Measurements from ENCODE around the gene SDHB.

The SDHB gene

DNA sequence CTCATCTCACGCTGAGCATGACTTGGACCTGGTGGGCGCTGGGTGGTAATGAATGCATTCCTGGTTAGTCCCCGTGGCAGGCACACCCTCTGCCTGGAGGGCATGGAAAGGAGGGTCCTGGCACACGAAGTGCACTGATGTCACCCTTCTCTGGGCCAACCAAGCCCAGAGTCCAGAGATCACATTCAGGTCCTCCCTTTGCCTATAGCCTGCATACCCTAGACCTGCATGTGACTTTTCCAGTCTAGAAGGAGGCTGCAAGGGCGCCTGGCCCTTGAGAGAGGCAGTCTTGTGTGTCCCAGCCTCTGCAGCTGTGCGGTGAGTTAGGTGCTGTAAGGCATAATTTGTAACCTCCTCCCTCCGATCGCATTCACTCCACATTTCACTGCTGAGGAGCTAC is 43.3 kb upstream of the SDHB start:
- no peak overlapping the region for H3K27ac ChIP-seq
- TF ChIP-seq, protein P1, sequence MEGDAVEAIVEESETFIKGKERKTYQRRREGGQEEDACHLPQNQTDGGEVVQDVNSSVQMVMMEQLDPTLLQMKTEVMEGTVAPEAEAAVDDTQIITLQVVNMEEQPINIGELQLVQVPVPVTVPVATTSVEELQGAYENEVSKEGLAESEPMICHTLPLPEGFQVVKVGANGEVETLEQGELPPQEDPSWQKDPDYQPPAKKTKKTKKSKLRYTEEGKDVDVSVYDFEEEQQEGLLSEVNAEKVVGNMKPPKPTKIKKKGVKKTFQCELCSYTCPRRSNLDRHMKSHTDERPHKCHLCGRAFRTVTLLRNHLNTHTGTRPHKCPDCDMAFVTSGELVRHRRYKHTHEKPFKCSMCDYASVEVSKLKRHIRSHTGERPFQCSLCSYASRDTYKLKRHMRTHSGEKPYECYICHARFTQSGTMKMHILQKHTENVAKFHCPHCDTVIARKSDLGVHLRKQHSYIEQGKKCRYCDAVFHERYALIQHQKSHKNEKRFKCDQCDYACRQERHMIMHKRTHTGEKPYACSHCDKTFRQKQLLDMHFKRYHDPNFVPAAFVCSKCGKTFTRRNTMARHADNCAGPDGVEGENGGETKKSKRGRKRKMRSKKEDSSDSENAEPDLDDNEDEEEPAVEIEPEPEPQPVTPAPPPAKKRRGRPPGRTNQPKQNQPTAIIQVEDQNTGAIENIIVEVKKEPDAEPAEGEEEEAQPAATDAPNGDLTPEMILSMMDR (conservative IDR thresholded peaks at IDR 0.05): no peak

DNA sequence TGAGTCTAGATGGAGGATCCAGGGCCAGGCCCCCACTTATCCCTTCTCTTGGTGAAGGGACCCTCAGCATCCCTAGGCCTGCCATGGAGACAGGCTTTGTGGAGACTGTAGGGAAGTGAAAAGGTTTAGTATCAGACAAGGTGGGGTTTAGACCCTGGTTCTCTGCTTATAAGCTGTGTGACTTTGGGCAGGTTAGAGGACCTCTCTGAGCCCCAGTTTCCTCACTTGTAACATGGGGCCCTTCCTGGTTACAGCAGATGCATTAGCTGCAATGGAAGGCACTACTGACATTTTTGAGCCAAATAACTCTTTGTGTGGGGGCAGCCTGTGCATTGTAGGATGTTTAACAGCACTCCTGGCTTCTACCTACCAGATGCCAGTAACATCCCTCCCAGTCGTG is 42.8 kb upstream of the SDHB start:
- H3K27ac ChIP-seq: no peak overlapping the region
- TF ChIP-seq, protein P1 (conservative IDR thresholded peaks at IDR 0.05): no peak

DNA sequence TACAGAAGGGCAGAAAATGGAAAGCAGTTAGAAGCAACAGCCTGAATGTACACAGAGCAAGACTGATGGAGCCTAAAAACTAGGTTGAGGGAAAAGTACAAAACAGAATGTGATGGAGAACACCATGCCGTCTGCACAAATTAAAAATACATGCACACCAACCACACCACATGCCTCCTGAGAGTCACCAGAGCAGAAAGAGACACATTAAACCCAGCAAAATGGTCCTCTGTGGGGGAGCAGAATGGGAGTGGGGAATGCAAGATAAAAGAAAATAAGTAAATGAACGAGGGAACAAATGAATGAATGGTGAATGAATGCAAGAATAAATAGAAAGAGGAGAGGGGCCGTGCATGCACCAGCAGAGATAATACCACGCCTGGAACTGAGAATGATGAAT is 41.3 kb upstream of the SDHB start:
- TF ChIP-seq, protein P1 (conservative IDR thresholded peaks at IDR 0.05): no peak
- no peak overlapping the region for H3K27ac ChIP-seq

DNA sequence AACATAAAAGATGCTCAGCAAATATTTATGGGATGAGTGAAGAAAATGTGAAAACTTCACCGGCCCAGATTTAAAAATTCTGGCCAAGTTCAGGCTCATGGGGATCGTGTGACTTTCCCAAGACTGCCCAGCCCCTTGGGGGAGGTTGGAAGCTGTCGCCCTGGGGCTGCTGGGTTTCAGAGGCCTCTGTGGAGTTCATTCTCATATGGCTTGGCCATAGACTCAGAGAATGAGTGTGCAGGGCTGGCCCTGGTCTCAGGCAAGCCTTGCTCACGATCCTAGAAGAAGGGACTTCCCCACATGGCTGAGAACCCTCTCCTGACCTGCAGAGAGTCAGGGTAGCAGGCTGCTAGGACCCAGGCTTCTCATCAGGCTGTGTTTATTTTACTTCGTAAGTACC is 40.8 kb upstream of the SDHB start:
- no peak overlapping the region for H3K27ac ChIP-seq
- TF ChIP-seq, protein P1 (conservative IDR thresholded peaks at IDR 0.05): no peak

DNA sequence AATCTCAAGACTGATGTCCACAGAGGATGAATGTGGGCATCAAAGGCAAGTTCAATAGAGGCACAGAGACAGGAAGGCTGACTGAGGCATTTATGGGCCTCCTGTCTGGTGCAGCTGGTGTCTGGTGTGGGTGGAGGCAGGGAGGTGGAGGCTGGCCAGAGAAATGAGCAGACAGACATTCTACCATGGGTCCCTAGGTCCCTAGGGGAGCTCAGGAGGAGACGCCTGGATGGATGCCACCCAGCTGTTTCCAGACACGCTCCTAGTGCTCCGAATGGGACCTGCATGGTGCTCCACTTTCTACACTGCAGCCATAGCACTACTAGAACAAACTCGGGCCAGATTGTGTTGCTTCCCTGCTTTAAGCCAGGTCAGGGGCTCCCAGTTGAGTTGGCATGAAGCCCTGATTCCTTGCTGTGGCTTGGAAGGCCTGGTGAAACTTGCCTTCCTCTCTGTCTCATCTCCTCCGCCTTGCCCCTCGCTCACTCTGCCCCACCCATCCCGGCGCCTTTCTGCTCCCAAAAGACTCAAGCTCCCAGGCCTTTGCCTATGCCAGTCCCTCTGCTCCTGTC is 40.1 kb upstream of the SDHB start:
- TF ChIP-seq, protein P1 (conservative IDR thresholded peaks at IDR 0.05): no peak
- no peak overlapping the region for H3K27ac ChIP-seq

DNA sequence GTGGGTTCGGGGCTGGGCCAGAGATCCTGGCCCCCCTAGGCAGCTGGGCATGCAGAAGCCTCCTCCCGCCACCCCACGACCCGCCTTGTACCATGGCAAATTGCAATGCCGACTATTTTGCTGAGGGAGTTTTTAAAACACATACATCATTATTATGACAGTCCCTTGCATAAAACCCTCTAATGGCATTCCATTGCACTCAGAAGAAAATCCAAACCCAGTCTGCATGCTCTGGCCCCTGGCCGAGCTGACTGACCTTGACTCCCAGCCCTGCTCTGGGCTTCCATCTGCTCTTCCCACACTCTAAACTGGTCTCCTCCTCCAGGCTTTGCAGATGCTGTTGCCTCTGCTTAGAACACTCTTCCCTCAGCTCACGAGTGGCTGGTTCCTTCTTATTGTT is 37.4 kb upstream of the SDHB start:
- TF ChIP-seq, protein P1 (conservative IDR thresholded peaks at IDR 0.05): no peak
- no peak overlapping the region for H3K27ac ChIP-seq

DNA sequence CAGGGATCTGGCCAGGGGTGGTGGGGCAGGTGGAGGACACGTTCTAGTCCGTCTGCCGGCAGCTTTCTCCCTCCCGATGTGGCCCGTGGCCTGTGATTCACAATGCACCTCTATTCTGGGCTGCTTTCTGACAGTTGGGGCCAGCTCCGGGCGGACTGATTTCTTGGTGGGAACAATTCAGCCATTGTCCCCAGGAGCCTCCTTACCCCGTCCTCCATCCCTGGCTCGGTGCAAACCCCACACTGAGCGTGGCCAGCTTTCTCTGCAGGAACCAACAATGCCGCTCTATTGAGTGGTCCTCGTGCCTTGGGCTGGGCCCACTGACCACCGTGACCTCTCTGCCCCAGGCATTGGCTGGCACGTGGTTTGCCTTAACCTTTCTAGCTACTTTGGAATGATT is 35.7 kb upstream of the SDHB start:
- TF ChIP-seq, protein P1 (conservative IDR thresholded peaks at IDR 0.05): no peak

More for the DNA sequence above, 35.7 kb upstream of the SDHB start:
- H3K27ac ChIP-seq: no peak overlapping the region
